D721Med (cell line): Measurements from ENCODE around the gene NEDD4.
A peak's percentile ranks its signal among the peaks of the same experiment; 100 is the strongest.

Experiments used
- DNase-seq: peaks from one replicate; pipeline ENCODE4 v3.0.0; 2011; ENCODE audit warnings: low spot score; ENCODE audit not compliant: insufficient read length
- FAIRE-seq: peaks from 2 replicates; lab custom pipeline; 2011; peaks lifted over from hg19 to GRCh38; lab: Jason Lieb, UNC
- TF ChIP-seq, protein P1 (sequence below): IDR thresholded peaks from 2 replicates; pipeline ENCODE4 v1.5.1; 2012; ENCODE audit warnings: mild to moderate bottlenecking, control low read depth; ENCODE audit not compliant: insufficient read depth; ENCODE audit errors: missing control alignments

NEDD4 gene

DNA sequence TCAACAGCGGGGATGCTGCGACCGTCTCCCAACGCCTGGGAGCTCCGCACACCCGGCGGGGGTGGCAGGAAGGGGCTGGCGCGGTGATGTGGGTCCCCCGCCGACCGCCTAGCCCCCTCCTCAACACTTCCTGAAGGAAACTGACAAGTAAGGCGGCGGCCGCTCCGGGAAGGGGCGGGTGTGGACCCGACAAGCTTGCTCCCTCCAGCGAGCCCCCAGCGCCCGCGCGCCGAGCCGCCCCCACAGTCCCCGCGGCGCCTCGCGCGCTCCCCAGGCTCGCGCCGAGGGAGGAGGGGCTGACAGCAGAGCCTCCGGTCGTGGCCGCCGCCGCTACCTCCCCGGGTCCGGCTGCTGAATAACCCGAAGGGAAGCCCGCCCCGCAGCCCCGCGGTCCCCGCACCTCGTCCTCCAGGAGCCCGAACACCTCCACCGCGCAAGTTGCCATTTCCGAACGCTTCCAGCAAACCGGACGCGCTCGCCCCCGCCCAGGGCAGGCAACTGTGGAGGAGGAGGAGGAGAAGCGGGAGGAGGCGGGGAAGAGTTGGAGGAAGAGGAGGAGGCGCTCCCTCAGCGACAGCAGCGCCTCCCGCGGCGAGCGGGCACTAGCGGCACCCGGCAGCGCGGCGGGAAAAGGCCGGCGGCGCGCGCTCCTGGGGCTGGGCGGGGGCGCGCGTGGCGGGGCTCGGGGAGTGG lies at the start of gene NEDD4:
NEDD4 (minus strand) TSS at position 502 of the 693 bp plus-strand sequence; CDS start at position 445, 57 bp downstream.
- FAIRE-seq (no peak), DNase-seq (peak; percentile 29)
- TF ChIP-seq, protein P1, sequence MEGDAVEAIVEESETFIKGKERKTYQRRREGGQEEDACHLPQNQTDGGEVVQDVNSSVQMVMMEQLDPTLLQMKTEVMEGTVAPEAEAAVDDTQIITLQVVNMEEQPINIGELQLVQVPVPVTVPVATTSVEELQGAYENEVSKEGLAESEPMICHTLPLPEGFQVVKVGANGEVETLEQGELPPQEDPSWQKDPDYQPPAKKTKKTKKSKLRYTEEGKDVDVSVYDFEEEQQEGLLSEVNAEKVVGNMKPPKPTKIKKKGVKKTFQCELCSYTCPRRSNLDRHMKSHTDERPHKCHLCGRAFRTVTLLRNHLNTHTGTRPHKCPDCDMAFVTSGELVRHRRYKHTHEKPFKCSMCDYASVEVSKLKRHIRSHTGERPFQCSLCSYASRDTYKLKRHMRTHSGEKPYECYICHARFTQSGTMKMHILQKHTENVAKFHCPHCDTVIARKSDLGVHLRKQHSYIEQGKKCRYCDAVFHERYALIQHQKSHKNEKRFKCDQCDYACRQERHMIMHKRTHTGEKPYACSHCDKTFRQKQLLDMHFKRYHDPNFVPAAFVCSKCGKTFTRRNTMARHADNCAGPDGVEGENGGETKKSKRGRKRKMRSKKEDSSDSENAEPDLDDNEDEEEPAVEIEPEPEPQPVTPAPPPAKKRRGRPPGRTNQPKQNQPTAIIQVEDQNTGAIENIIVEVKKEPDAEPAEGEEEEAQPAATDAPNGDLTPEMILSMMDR = peak; percentile 47

DNA sequence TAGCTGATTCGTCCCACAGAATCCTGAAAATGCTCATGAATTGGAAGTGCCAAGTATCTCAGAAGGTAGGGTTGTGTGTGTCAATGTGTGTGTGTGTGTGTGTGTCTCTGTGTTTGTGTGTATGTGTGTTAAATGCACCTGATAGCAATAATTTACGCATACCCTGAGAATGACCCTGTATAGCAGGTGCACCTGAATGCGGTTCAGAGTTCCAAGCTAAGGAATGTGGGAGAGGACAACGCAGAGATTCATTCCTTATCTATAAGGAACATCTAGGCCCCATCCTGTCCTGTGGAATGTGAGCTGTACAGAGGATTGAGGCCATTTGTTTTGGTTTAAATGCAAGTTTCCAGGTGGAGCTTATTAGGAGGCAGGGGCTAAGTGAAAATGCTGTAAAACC lies 49.1 kb upstream of the NEDD4 start:
- TF ChIP-seq, protein P1 = no peak
- FAIRE-seq (no peak), DNase-seq (no peak)

DNA sequence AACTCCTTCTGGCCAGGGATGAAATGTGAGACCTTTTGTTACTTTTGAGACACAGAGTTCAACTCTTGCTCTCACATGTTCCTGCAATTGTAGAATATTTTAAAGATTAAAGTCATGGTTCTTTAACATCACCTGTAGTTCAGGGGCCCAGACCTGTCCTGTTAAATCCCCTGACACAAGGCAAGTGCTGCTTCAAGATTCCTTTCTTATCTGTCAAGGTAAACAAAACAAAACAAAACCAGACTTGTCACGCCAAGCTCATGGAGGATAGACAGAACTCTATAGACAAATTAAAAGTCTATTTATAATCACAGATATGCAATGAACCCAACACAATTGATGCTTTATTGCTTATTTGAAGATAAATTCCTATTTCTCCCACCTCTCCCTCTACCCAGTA lies 48.6 kb upstream of the NEDD4 start:
- TF ChIP-seq, protein P1 = no peak
- no peak for DNase-seq
- no peak for FAIRE-seq

DNA sequence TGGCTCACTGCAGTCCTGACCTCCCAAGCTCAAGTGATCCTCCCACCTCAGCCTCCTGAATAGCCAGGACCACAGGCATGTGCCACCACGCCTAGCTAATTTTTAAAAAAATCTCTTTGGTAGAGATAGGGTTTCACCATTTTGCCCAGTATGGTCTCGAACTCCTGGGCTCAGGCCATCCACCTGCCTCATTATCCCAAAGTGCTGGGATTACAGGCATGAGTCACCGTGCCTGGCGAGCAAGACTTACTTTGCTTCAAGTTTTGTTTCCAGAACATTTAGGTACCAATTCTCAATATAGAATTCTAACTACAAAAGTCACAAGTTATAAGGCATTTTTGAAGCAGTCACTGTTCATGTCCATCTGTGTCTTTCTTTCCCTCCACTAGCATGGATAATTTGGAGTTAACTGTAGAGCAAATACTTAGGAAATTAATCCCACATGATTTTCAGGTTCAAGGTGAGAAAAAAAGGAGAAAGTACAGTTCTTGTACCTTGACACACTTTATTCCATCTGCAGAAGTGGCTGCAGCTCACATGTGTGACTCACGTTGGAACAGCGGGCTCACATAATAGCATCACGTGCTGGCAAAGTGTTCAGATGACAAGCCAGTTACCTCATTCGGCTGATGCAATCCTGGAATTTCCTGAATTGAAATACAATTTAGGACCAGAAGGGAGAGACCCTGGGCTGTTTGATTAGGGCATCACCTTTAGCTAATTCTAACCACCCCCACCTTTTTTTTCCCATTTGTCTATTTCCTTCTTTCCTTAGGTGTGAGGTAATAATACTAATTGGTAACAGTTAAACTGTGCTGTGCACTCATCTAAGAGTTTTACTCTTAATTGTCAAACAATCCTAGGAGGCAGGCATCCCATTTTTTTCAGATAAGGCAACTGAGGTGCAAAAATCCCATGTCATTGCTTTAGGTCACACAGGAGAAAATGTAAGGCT lies 46.9 kb upstream of the NEDD4 start:
- TF ChIP-seq, protein P1 = no peak
- FAIRE-seq (no peak), DNase-seq (no peak)

DNA sequence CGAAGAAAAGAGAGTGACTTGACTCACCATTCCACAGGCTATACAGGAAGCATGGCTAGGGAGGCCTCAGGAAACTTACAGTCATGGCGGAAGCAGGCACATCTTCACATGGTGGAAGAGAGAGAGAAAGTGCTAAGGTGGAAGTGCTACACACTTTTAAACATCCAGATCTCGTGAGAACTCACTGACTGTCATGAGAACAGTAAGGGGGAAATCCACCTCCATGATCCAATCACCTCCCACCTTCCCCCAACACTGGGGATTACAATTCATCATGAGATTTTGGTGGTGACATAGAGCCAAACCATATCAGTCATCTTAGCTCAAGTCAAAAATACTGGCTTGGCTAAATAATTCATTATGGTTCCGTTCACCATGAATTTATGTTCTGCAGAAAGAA lies 45.3 kb upstream of the NEDD4 start:
- DNase-seq (no peak), FAIRE-seq (no peak)
- TF ChIP-seq, protein P1 = no peak

DNA sequence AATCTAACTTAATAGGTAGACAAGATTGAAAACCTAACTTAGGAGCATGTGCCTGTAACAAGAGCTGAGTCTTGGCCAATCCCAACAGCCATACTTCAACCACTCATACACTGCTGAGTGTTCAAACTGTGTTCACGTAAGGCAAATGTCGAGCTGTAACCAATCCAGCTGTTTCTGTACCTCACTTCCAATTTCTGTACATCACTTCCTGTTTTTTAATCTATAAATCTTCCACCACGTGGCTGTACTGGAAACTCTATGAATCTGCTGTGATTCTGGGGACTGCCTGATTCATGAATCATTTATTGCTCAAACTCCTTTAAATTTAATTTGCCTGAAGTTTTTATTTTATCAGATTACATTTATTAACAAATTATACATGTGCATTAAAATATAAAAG lies 44.6 kb upstream of the NEDD4 start:
- no peak for DNase-seq
- TF ChIP-seq, protein P1 = no peak
- FAIRE-seq = no peak
